Measurements from ENCODE around the gene SDR42E2. TPM values are rescaled to one million over a fixed set of nuclear protein-coding genes. Genes with fewer than 3 reads are reported as not detected.
"Not testable (repeated sequence)": the region's sequence is repeated elsewhere in the genome, so short reads cannot be mapped to it uniquely, and the experiment has no call there.

The SDR42E2 gene
- total RNA-seq, 2 experiments from 2014 or later = 0.15 TPM; not detected in 1

- Mint-ChIP-seq H3K4me1 (ENCODE audit: low read depth) (no peaks in the 10 kb centered on the region), H3K27ac (no peak overlapping the region)
These were observed 23.8 kb upstream of the SDR42E2 start for GRCh38 chr16:22138482-22138881.

GRCh38 chr16:22139008-22139407 lies 23.3 kb upstream of the SDR42E2 start:
- DNase-seq = no peak
- no peaks in the 10 kb centered on the region for H3K27me3 Mint-ChIP-seq (ENCODE audit: low read depth)
- CTCF ChIA-PET = interaction anchor here (0.6 kb wide), 1 partner anchor 190 kb away, joined by 4 read pairs; no protein-coding TSS in a partner anchor
- intact Hi-C loops (cut with micrococcal nuclease) = no loop called here
- H3K9me3 Mint-ChIP-seq = no peaks in the 10 kb centered on the region
- no peak overlapping the region for H3K27ac Mint-ChIP-seq
- no peaks in the 10 kb centered on the region for H3K4me1 Mint-ChIP-seq (ENCODE audit: low read depth)
- H3K4me3 Mint-ChIP-seq = no peak overlapping the region
- no peaks in the 10 kb centered on the region for H3K36me3 Mint-ChIP-seq (ENCODE audit: low read depth)

More at GRCh38 chr16:22138482-22138881, 23.8 kb upstream of the SDR42E2 start:
- Mint-ChIP-seq H3K9me3 (no peaks in the 10 kb centered on the region), H3K27me3 (ENCODE audit: low read depth) (no peaks in the 10 kb centered on the region), H3K4me3 (no peak overlapping the region), H3K36me3 (ENCODE audit: low read depth) (no peaks in the 10 kb centered on the region)
- no peak for DNase-seq
- CTCF ChIA-PET = no interaction called here
- intact Hi-C loops (cut with micrococcal nuclease) = no loop called here

GRCh38 chr16:22139732-22140131 lies 22.6 kb upstream of the SDR42E2 start:
- intact Hi-C loops (cut with micrococcal nuclease) = no loop called here
- Mint-ChIP-seq H3K9me3 (no peaks in the 10 kb centered on the region), H3K4me1 (ENCODE audit: low read depth) (no peaks in the 10 kb centered on the region), H3K27me3 (ENCODE audit: low read depth) (no peaks in the 10 kb centered on the region), H3K4me3 (no peak overlapping the region), H3K36me3 (ENCODE audit: low read depth) (no peaks in the 10 kb centered on the region), H3K27ac (no peak overlapping the region)
- DNase-seq = no peak
- CTCF ChIA-PET = interaction anchor here (0.6 kb wide), 1 partner anchor 191 kb away, joined by 4 read pairs; no protein-coding TSS in a partner anchor

GRCh38 chr16:22141767-22142166 lies 20.5 kb upstream of the SDR42E2 start:
- H3K4me1 Mint-ChIP-seq (ENCODE audit: low read depth) = no peaks in the 10 kb centered on the region
- intact Hi-C loops (cut with micrococcal nuclease) = no loop called here
- DNase-seq = no peak
- no peaks in the 10 kb centered on the region for H3K27me3 Mint-ChIP-seq (ENCODE audit: low read depth)
- H3K4me3 Mint-ChIP-seq = no peak overlapping the region
- no peak overlapping the region for H3K27ac Mint-ChIP-seq
- H3K36me3 Mint-ChIP-seq (ENCODE audit: low read depth) = no peaks in the 10 kb centered on the region
- H3K9me3 Mint-ChIP-seq = no peaks in the 10 kb centered on the region
- CTCF ChIA-PET = interaction anchor here (1.0 to 1.7 kb wide), 5 partner anchors 9 to 64 kb away, joined by 3 to 5 read pairs (median 3); no protein-coding TSS in a partner anchor

- Mint-ChIP-seq H3K27ac (no peak overlapping the region), H3K36me3 (ENCODE audit: low read depth) (no peaks in the 10 kb centered on the region), H3K9me3 (no peaks in the 10 kb centered on the region), H3K4me1 (ENCODE audit: low read depth) (no peaks in the 10 kb centered on the region), H3K4me3 (no peak overlapping the region), H3K27me3 (ENCODE audit: low read depth) (no peaks in the 10 kb centered on the region)
- intact Hi-C loops (cut with micrococcal nuclease) = no loop called here
- CTCF ChIA-PET = interaction anchor here (1.0 kb wide), 1 partner anchor 44 kb away, joined by 3 read pairs; no protein-coding TSS in a partner anchor
- DNase-seq = no peak
These were observed 17.8 kb upstream of the SDR42E2 start for GRCh38 chr16:22144520-22144919.

- no peaks in the 10 kb centered on the region for H3K9me3 Mint-ChIP-seq
- CTCF ChIA-PET = interaction anchor here (1.3 kb wide), 1 partner anchor 41 kb away, joined by 9 read pairs; no protein-coding TSS in a partner anchor
These were observed 14.5 kb upstream of the SDR42E2 start for GRCh38 chr16:22147853-22148252.

GRCh38 chr16:22151246-22151998 lies 10.9 kb upstream of the SDR42E2 start:
- intact Hi-C loops (cut with micrococcal nuclease) = no loop called here
- Mint-ChIP-seq H3K27ac (no peak overlapping the region), H3K4me3 (no peak overlapping the region), H3K27me3 (ENCODE audit: low read depth) (no peaks in the 10 kb centered on the region), H3K9me3 (no peaks in the 10 kb centered on the region), H3K4me1 (ENCODE audit: low read depth) (no peaks in the 10 kb centered on the region), H3K36me3 (ENCODE audit: low read depth) (no peaks in the 10 kb centered on the region)
- DNase-seq = no peak
- CTCF ChIA-PET = no interaction called here

More at GRCh38 chr16:22147853-22148252, 14.5 kb upstream of the SDR42E2 start:
- Mint-ChIP-seq H3K4me1 (ENCODE audit: low read depth) (no peaks in the 10 kb centered on the region), H3K27me3 (ENCODE audit: low read depth) (no peaks in the 10 kb centered on the region), H3K4me3 (no peak overlapping the region), H3K36me3 (ENCODE audit: low read depth) (no peaks in the 10 kb centered on the region), H3K27ac (no peak overlapping the region)
- intact Hi-C loops (cut with micrococcal nuclease) = no loop called here
- DNase-seq = no peak

- Mint-ChIP-seq H3K27me3 (ENCODE audit: low read depth) (no peaks in the 10 kb centered on the region), H3K27ac (no peak overlapping the region), H3K4me1 (ENCODE audit: low read depth) (no peaks in the 10 kb centered on the region), H3K9me3 (no peaks in the 10 kb centered on the region), H3K4me3 (no peak overlapping the region), H3K36me3 (ENCODE audit: low read depth) (no peaks in the 10 kb centered on the region)
- CTCF ChIA-PET = interaction anchor here (0.5 kb wide), 1 partner anchor 76 kb away, joined by 3 read pairs; no protein-coding TSS in a partner anchor
- intact Hi-C loops (cut with micrococcal nuclease) = no loop called here
- DNase-seq = no peak
These were observed 10.0 kb upstream of the SDR42E2 start for GRCh38 chr16:22152316-22152715.

GRCh38 chr16:22153078-22153477 lies 9.2 kb upstream of the SDR42E2 start:
- H3K4me1 Mint-ChIP-seq (ENCODE audit: low read depth); H3K9me3 Mint-ChIP-seq; CTCF ChIA-PET; H3K4me3 Mint-ChIP-seq; H3K27ac Mint-ChIP-seq; H3K27me3 Mint-ChIP-seq (ENCODE audit: low read depth); intact Hi-C loops (cut with micrococcal nuclease); DNase-seq; H3K36me3 Mint-ChIP-seq (ENCODE audit: low read depth): not testable (repeated sequence)

- H3K9me3 Mint-ChIP-seq = no peaks in the 10 kb centered on the region
- peaks cover 4% of the 10 kb centered on the region for H3K4me1 Mint-ChIP-seq (ENCODE audit: low read depth)
- H3K27ac Mint-ChIP-seq = no peak overlapping the region
- no peaks in the 10 kb centered on the region for H3K36me3 Mint-ChIP-seq (ENCODE audit: low read depth)
- H3K27me3 Mint-ChIP-seq (ENCODE audit: low read depth) = peaks cover 7% of the 10 kb centered on the region
- intact Hi-C loops (cut with micrococcal nuclease) = no loop called here
- DNase-seq = no peak
- H3K4me3 Mint-ChIP-seq = no peak overlapping the region
- CTCF ChIA-PET = no interaction called here
These were observed 905 bp upstream of the SDR42E2 start for GRCh38 chr16:22161401-22161800.

GRCh38 chr16:22162656-22163009 lies 327 bp downstream of the SDR42E2 start:
- CTCF ChIA-PET = no interaction called here
- DNase-seq = no peak
- peaks cover 7% of the 10 kb centered on the region for H3K27me3 Mint-ChIP-seq (ENCODE audit: low read depth)
- no peaks in the 10 kb centered on the region for H3K9me3 Mint-ChIP-seq
- H3K4me1 Mint-ChIP-seq (ENCODE audit: low read depth) = peaks cover 4% of the 10 kb centered on the region
- intact Hi-C loops (cut with micrococcal nuclease) = no loop called here
- no peak overlapping the region for H3K27ac Mint-ChIP-seq
- no peak overlapping the region for H3K4me3 Mint-ChIP-seq
- no peaks in the 10 kb centered on the region for H3K36me3 Mint-ChIP-seq (ENCODE audit: low read depth)

GRCh38 chr16:22163806-22164205 lies 1.5 kb downstream of the SDR42E2 start:
- no peak overlapping the region for H3K27ac Mint-ChIP-seq
- no peaks in the 10 kb centered on the region for H3K9me3 Mint-ChIP-seq
- DNase-seq = no peak
- H3K4me3 Mint-ChIP-seq = no peak overlapping the region
- peaks cover 4% of the 10 kb centered on the region for H3K4me1 Mint-ChIP-seq (ENCODE audit: low read depth)
- H3K36me3 Mint-ChIP-seq (ENCODE audit: low read depth) = no peaks in the 10 kb centered on the region
- peaks cover 7% of the 10 kb centered on the region for H3K27me3 Mint-ChIP-seq (ENCODE audit: low read depth)
- intact Hi-C loops (cut with micrococcal nuclease) = no loop called here
- CTCF ChIA-PET = no interaction called here

- CTCF ChIA-PET = interaction anchor here (1.3 kb wide), 1 partner anchor 66 kb away, joined by 3 read pairs; no protein-coding TSS in a partner anchor
- Mint-ChIP-seq H3K9me3 (no peaks in the 10 kb centered on the region), H3K4me1 (ENCODE audit: low read depth) (peaks cover 4% of the 10 kb centered on the region), H3K4me3 (no peak overlapping the region), H3K27me3 (ENCODE audit: low read depth) (peaks cover 7% of the 10 kb centered on the region), H3K27ac (no peak overlapping the region), H3K36me3 (ENCODE audit: low read depth) (no peaks in the 10 kb centered on the region)
- intact Hi-C loops (cut with micrococcal nuclease) = no loop called here
- DNase-seq = no peak
These were observed 2.2 kb downstream of the SDR42E2 start for GRCh38 chr16:22164482-22164881.
